A549 (cell line): Measurements from ENCODE around the gene KRTAP5-4.

ENCODE experiments used
- CHD4 ChIP-seq: fragments of 200-600 bp; sonication (generic); IDR thresholded peaks from 2 replicates; pipeline ENCODE4 v1.6.1; 2016; ENCODE audit warnings: antibody characterized with exemption, mild to moderate bottlenecking, borderline replicate concordance
- JUNB ChIP-seq: fragments of >200 bp; sonication (Bioruptor Twin); formaldehyde crosslinking; IDR thresholded peaks from 2 replicates; pipeline ENCODE4 v1.6.1; 2016
- MAFK ChIP-seq: fragments of 450-650 bp; IDR thresholded peaks from 2 replicates; pipeline ENCODE4 v1.6.1; 2014; ENCODE audit not compliant: partially characterized antibody
- RCOR1 ChIP-seq: fragments of 150-350 bp; IDR thresholded peaks from 2 replicates; pipeline ENCODE4 v1.6.1; 2014; ENCODE audit warnings: antibody characterized with exemption, low read length, low read depth
- TF ChIP-seq, protein P1 (sequence below): fragments of >200 bp; sonication (Bioruptor Twin); formaldehyde crosslinking; IDR thresholded peaks from 3 replicates; pipeline ENCODE4 v1.5.1; 2016
- TF ChIP-seq, protein P2 (sequence below): fragments of 450-650 bp; IDR thresholded peaks from 2 replicates; pipeline ENCODE4 v1.6.1; 2014; ENCODE audit warnings: antibody characterized with exemption
- TF ChIP-seq, protein P3 (sequence below): fragments of 200-600 bp; sonication (generic); IDR thresholded peaks from 2 replicates; pipeline ENCODE4 v1.6.1; 2016; ENCODE audit warnings: antibody characterized with exemption, mild to moderate bottlenecking, moderate library complexity

DNA sequence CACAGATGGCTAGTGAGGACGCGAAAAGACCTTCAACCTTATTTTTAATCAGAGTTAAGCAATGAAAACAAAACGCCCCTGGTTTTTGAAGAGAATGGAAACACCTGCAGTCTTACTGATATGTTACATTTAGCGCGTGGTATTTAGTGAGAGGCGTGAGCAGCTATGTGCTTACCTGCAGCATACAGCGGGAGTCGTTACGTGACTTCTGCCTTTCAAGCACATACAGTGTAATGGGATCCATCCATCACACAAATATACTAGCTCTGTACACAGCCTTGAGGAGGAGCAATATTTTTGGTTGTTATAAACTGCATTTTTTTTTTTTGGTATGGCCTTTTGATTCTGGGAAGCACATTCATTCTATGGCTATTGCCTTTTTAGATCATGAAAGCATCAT lies 29.3 kb downstream of the KRTAP5-4 start:
- TF ChIP-seq, protein P1, sequence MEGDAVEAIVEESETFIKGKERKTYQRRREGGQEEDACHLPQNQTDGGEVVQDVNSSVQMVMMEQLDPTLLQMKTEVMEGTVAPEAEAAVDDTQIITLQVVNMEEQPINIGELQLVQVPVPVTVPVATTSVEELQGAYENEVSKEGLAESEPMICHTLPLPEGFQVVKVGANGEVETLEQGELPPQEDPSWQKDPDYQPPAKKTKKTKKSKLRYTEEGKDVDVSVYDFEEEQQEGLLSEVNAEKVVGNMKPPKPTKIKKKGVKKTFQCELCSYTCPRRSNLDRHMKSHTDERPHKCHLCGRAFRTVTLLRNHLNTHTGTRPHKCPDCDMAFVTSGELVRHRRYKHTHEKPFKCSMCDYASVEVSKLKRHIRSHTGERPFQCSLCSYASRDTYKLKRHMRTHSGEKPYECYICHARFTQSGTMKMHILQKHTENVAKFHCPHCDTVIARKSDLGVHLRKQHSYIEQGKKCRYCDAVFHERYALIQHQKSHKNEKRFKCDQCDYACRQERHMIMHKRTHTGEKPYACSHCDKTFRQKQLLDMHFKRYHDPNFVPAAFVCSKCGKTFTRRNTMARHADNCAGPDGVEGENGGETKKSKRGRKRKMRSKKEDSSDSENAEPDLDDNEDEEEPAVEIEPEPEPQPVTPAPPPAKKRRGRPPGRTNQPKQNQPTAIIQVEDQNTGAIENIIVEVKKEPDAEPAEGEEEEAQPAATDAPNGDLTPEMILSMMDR = no peak
- TF ChIP-seq, protein P2, sequence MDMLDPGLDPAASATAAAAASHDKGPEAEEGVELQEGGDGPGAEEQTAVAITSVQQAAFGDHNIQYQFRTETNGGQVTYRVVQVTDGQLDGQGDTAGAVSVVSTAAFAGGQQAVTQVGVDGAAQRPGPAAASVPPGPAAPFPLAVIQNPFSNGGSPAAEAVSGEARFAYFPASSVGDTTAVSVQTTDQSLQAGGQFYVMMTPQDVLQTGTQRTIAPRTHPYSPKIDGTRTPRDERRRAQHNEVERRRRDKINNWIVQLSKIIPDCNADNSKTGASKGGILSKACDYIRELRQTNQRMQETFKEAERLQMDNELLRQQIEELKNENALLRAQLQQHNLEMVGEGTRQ = no peak
- no peak for TF ChIP-seq RCOR1
- no peak for TF ChIP-seq MAFK
- TF ChIP-seq, protein P3, sequence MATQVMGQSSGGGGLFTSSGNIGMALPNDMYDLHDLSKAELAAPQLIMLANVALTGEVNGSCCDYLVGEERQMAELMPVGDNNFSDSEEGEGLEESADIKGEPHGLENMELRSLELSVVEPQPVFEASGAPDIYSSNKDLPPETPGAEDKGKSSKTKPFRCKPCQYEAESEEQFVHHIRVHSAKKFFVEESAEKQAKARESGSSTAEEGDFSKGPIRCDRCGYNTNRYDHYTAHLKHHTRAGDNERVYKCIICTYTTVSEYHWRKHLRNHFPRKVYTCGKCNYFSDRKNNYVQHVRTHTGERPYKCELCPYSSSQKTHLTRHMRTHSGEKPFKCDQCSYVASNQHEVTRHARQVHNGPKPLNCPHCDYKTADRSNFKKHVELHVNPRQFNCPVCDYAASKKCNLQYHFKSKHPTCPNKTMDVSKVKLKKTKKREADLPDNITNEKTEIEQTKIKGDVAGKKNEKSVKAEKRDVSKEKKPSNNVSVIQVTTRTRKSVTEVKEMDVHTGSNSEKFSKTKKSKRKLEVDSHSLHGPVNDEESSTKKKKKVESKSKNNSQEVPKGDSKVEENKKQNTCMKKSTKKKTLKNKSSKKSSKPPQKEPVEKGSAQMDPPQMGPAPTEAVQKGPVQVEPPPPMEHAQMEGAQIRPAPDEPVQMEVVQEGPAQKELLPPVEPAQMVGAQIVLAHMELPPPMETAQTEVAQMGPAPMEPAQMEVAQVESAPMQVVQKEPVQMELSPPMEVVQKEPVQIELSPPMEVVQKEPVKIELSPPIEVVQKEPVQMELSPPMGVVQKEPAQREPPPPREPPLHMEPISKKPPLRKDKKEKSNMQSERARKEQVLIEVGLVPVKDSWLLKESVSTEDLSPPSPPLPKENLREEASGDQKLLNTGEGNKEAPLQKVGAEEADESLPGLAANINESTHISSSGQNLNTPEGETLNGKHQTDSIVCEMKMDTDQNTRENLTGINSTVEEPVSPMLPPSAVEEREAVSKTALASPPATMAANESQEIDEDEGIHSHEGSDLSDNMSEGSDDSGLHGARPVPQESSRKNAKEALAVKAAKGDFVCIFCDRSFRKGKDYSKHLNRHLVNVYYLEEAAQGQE = no peak
- no peak for TF ChIP-seq CHD4
- TF ChIP-seq JUNB = no peak
